ENCODE measurements around the gene SSTR4. TPM values are rescaled to one million over a fixed set of nuclear protein-coding genes. Genes with fewer than 3 reads are reported as not detected.
"Not testable (repeated sequence)": the region's sequence is repeated elsewhere in the genome, so short reads cannot be mapped to it uniquely, and the experiment has no call there.

SSTR4 gene
- total RNA-seq, 1 donor from 2014 or later: not detected

DNA sequence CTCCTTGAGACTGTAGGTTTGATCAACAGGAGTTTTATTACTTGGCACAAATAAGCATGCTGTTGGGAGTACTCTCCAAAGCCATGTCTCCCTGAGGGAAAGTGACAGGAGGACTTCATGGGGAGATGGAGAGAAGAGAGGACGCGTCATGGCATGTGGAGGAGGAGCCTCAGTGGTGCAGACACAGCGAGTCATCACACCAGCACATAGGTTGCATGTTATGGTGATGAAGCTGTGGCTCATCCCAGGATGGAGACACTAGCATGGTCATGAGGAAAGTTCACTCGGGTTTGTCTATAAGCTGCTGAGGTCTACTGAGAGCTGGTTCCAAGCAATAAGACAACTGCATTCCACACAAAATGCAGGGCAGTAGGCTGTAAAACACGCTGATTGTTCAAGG lies 13.2 kb upstream of the SSTR4 start:
- Mint-ChIP-seq H3K4me3 (ENCODE audit: unreplicated experiment) (no peak overlapping the region), H3K36me3 (ENCODE audit: unreplicated experiment) (no peaks in the 10 kb centered on the region), H3K9me3 (ENCODE audit: unreplicated experiment) (no peaks in the 10 kb centered on the region), H3K4me1 (ENCODE audit: low read depth, unreplicated experiment) (no peaks in the 10 kb centered on the region), H3K27ac (ENCODE audit: unreplicated experiment) (no peak overlapping the region), H3K27me3 (ENCODE audit: unreplicated experiment) (no peaks in the 10 kb centered on the region)
- TF ChIP-seq, protein P1, sequence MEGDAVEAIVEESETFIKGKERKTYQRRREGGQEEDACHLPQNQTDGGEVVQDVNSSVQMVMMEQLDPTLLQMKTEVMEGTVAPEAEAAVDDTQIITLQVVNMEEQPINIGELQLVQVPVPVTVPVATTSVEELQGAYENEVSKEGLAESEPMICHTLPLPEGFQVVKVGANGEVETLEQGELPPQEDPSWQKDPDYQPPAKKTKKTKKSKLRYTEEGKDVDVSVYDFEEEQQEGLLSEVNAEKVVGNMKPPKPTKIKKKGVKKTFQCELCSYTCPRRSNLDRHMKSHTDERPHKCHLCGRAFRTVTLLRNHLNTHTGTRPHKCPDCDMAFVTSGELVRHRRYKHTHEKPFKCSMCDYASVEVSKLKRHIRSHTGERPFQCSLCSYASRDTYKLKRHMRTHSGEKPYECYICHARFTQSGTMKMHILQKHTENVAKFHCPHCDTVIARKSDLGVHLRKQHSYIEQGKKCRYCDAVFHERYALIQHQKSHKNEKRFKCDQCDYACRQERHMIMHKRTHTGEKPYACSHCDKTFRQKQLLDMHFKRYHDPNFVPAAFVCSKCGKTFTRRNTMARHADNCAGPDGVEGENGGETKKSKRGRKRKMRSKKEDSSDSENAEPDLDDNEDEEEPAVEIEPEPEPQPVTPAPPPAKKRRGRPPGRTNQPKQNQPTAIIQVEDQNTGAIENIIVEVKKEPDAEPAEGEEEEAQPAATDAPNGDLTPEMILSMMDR (IDR thresholded peaks at IDR 0.05; ENCODE audit: partially characterized antibody, unreplicated experiment): no peak
- no peak for DNase-seq

DNA sequence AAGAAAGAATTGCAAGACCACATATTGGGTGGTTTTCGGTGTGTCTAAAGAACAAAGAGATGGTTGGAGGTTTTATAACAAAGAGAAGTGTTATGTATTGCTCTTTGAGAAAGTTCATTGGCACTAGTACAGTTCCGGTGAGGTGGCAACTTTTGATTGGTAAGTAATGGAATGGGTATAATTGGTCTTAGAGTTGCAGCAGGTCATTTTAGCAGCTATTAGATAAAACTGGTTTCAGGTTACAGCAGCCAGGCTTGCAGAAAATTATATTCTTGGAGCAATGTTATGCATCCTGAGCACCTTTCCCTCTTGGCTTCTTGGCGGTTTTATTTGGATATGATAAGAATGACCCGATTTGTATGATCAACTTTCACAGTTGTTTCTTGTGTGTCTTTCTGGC lies 12.3 kb upstream of the SSTR4 start:
- no peak overlapping the region for H3K4me3 Mint-ChIP-seq (ENCODE audit: unreplicated experiment)
- H3K36me3 Mint-ChIP-seq (ENCODE audit: unreplicated experiment): no peaks in the 10 kb centered on the region
- no peaks in the 10 kb centered on the region for H3K9me3 Mint-ChIP-seq (ENCODE audit: unreplicated experiment)
- no peak for DNase-seq
- H3K27me3 Mint-ChIP-seq (ENCODE audit: unreplicated experiment): no peaks in the 10 kb centered on the region
- no peak overlapping the region for H3K27ac Mint-ChIP-seq (ENCODE audit: unreplicated experiment)
- no peaks in the 10 kb centered on the region for H3K4me1 Mint-ChIP-seq (ENCODE audit: low read depth, unreplicated experiment)
- TF ChIP-seq, protein P1 (IDR thresholded peaks at IDR 0.05; ENCODE audit: partially characterized antibody, unreplicated experiment): no peak

- H3K4me1 Mint-ChIP-seq (ENCODE audit: low read depth, unreplicated experiment): no peaks in the 10 kb centered on the region
- H3K36me3 Mint-ChIP-seq (ENCODE audit: unreplicated experiment): no peaks in the 10 kb centered on the region
- TF ChIP-seq, protein P1 (IDR thresholded peaks at IDR 0.05; ENCODE audit: partially characterized antibody, unreplicated experiment): no peak
- no peak overlapping the region for H3K27ac Mint-ChIP-seq (ENCODE audit: unreplicated experiment)
- DNase-seq: no peak
- no peaks in the 10 kb centered on the region for H3K27me3 Mint-ChIP-seq (ENCODE audit: unreplicated experiment)
- no peaks in the 10 kb centered on the region for H3K9me3 Mint-ChIP-seq (ENCODE audit: unreplicated experiment)
- no peak overlapping the region for H3K4me3 Mint-ChIP-seq (ENCODE audit: unreplicated experiment)
These were observed 11.4 kb upstream of the SSTR4 start for GRCh38 chr20:23023621-23024177.

DNA sequence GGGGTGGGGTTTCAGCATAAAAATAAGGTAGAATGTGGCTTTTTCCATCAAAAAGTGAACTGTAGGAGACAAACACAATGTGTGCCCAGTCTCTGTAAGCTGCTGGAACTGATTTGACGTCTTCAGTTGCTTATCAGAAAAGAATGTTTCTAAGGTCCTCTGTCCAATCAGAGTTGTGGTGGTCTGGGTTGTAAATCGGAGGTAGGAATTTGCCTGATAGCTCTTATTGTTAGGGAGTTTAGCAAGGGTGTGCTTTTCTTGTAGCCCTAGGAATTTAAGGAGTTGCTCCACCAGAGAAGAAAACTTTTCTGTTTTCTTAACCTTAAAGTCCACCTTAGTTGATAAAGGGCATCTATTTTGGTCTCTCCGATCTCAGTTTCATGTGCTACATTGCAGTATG lies 10.4 kb upstream of the SSTR4 start:
- H3K27me3 Mint-ChIP-seq (ENCODE audit: unreplicated experiment): no peaks in the 10 kb centered on the region
- no peaks in the 10 kb centered on the region for H3K36me3 Mint-ChIP-seq (ENCODE audit: unreplicated experiment)
- H3K4me3 Mint-ChIP-seq (ENCODE audit: unreplicated experiment): no peak overlapping the region
- H3K4me1 Mint-ChIP-seq (ENCODE audit: low read depth, unreplicated experiment): no peaks in the 10 kb centered on the region
- no peak for DNase-seq
- H3K9me3 Mint-ChIP-seq (ENCODE audit: unreplicated experiment): no peaks in the 10 kb centered on the region
- no peak overlapping the region for H3K27ac Mint-ChIP-seq (ENCODE audit: unreplicated experiment)
- TF ChIP-seq, protein P1 (IDR thresholded peaks at IDR 0.05; ENCODE audit: partially characterized antibody, unreplicated experiment): no peak

DNA sequence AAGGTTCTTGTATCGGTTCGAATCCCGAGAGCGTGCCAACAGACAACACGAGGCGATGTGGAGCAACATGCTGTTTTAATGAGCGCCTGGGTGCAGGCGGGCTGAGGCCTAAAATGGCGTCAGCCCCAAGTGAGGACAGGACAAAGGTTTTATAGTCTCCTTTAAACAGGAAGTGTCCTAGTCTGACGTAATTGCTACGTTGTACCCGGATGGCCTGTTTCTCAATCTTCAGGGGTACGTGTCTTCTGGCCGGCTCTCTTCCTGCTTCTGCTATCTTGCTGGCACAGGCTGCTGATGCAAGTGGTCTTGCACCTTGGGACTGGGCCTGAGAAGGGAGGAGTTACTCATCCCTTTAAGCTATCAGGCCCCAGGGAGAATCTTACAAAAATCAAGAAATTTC lies 9.6 kb upstream of the SSTR4 start:
- not testable (repeated sequence) for H3K4me1 Mint-ChIP-seq (ENCODE audit: low read depth, unreplicated experiment); H3K27me3 Mint-ChIP-seq (ENCODE audit: unreplicated experiment); H3K27ac Mint-ChIP-seq (ENCODE audit: unreplicated experiment); H3K9me3 Mint-ChIP-seq (ENCODE audit: unreplicated experiment); DNase-seq; H3K36me3 Mint-ChIP-seq (ENCODE audit: unreplicated experiment); H3K4me3 Mint-ChIP-seq (ENCODE audit: unreplicated experiment)

All from glutamatergic neuron (in vitro differentiated cells).